GM12873 (cell line): ENCODE measurements around the gene GFI1.

ENCODE experiments used
- CTCF ChIP-seq: IDR thresholded peaks from 2 replicates; pipeline ENCODE4 v1.5.1; 2012; ENCODE audit warnings: low read depth, mild to moderate bottlenecking, moderate library complexity, low read length, control low read depth; ENCODE audit not compliant: insufficient read depth; ENCODE audit errors: missing control alignments

GFI1 gene

GRCh38 chr1:92466683-92467352 is 19.9 kb downstream of the GFI1 start:
- TF ChIP-seq CTCF = no peak

- no peak for TF ChIP-seq CTCF
Observed at GRCh38 chr1:92465256-92465647, 21.5 kb downstream of the GFI1 start.

GRCh38 chr1:92464588-92465255 is 22.0 kb downstream of the GFI1 start:
- TF ChIP-seq CTCF = no peak

GRCh38 chr1:92461364-92462097 is 25.2 kb downstream of the GFI1 start:
- peak; percentile 5 for TF ChIP-seq CTCF

GRCh38 chr1:92459871-92460320 is 26.8 kb downstream of the GFI1 start:
- TF ChIP-seq CTCF = no peak

- no peak for TF ChIP-seq CTCF
Observed at GRCh38 chr1:92458146-92458545, 28.6 kb downstream of the GFI1 start.

GRCh38 chr1:92447976-92448375 is 38.7 kb downstream of the GFI1 start:
- no peak for TF ChIP-seq CTCF
